H1 (cell line): ENCODE results near the gene ABLIM1.

Experiments
- CREB1 ChIP-seq: IDR thresholded peaks from 2 replicates; pipeline ENCODE4 v1.6.1; 2012; ENCODE audit warnings: inconsistent platforms
- CTCF ChIP-seq, 3 experiments: IDR thresholded peaks; 1 replicate in 2 of 3; 2 replicates in 1 of 3; pipeline versions ENCODE4 v1.5.1 to v1.6.1; 2011; ENCODE audit warnings: low read length in 3 of 3, mild to moderate bottlenecking in 3 of 3, inconsistent platforms in 2 of 3, low read depth in 1 of 3, moderate library complexity in 1 of 3; ENCODE audit not compliant: insufficient read depth in 1 of 3; ENCODE audit errors: control extremely low read depth in 1 of 3
- EZH2 ChIP-seq: fragments of 200-600 bp; sonication (generic); IDR thresholded peaks from 2 replicates; pipeline ENCODE4 v1.7.1; 2012; ENCODE audit warnings: low read depth, mild to moderate bottlenecking, moderate library complexity, low read length, inconsistent platforms; ENCODE audit not compliant: severe bottlenecking
- TF ChIP-seq, protein P1 (sequence below): IDR thresholded peaks from 2 replicates; pipeline ENCODE4 v1.6.1; 2011; ENCODE audit warnings: low read depth, mild to moderate bottlenecking, low read length; ENCODE audit not compliant: insufficient read depth

DNA sequence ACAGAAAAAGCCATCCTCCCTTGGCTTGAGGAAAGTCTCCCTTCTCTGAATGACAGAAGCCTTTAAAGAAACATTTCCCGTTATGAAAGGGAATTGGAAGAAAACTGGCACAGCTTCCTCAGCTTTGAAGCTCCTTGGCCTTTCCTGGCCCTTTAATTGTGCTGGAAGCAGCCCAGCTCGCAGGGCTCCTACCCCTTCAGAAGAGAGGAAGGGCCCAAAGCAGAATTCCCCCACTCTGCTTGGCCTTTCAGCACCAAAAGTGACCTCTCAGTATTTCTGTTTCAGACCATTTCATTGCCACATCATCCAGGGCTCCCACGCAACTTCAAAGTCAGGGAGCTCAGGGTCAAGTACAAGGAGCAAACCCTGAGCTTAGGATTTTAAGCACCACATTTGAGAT is 258.0 kb downstream of the ABLIM1 start:
- no peak for TF ChIP-seq CTCF (IDR thresholded peaks at IDR 0.05; ENCODE audit: control extremely low read depth in 1 of 3, insufficient read depth in 1 of 3, low read depth in 1 of 3, low read length in 3 of 3)
- TF ChIP-seq, protein P1, sequence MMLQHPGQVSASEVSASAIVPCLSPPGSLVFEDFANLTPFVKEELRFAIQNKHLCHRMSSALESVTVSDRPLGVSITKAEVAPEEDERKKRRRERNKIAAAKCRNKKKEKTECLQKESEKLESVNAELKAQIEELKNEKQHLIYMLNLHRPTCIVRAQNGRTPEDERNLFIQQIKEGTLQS: no peak
- no peak for TF ChIP-seq CREB1
- TF ChIP-seq EZH2: no peak
